SK-N-SH (cell line): Measurements from ENCODE around the gene HJV.

ENCODE experiments used
- CHD2 ChIP-seq: fragments of 150-350 bp; IDR thresholded peaks from 2 replicates; pipeline ENCODE4 v1.6.1; 2018; ENCODE audit warnings: low read length; ENCODE audit not compliant: partially characterized antibody
- EP300 ChIP-seq, 2 experiments: IDR thresholded peaks; 2 replicates each; pipeline versions ENCODE4 v1.4.0 to v1.6.1; 2012; ENCODE audit warnings: borderline replicate concordance in 1 of 2, low read depth in 1 of 2, low read length in 1 of 2
- EZH2phosphoT487 ChIP-seq: fragments of 200-600 bp; sonication (generic); IDR thresholded peaks from 2 replicates; pipeline ENCODE4 v1.6.1; 2017; ENCODE audit warnings: low read depth, mixed run types, mild to moderate bottlenecking, antibody characterized with exemption, moderate library complexity, borderline replicate concordance
- FOSL2 ChIP-seq: IDR thresholded peaks from 2 replicates; pipeline ENCODE4 v1.4.0; 2012; ENCODE audit warnings: low read depth, mild to moderate bottlenecking, moderate library complexity, borderline replicate concordance
- JUND ChIP-seq: IDR thresholded peaks from 2 replicates; pipeline ENCODE4 v1.4.0; 2012
- MXI1 ChIP-seq: IDR thresholded peaks from 2 replicates; pipeline ENCODE4 v1.6.1; 2012; ENCODE audit warnings: mild to moderate bottlenecking, low read depth, low read length, improper control_type of control experiment
- RXRA ChIP-seq: IDR thresholded peaks from 2 replicates; pipeline ENCODE4 v1.4.0; 2012; ENCODE audit warnings: low read depth, mild to moderate bottlenecking, borderline replicate concordance
- TCF12 ChIP-seq: IDR thresholded peaks from 2 replicates; pipeline ENCODE4 v1.4.0; 2012
- YY1 ChIP-seq: IDR thresholded peaks from 2 replicates; pipeline ENCODE4 v1.4.0; 2012; ENCODE audit warnings: low read depth, mild to moderate bottlenecking
- TF ChIP-seq, protein P1 (sequence below): fragments of 200-600 bp; sonication (generic); IDR thresholded peaks from 2 replicates; pipeline ENCODE4 v1.6.1; 2017; ENCODE audit warnings: antibody characterized with exemption, mild to moderate bottlenecking, moderate library complexity
- TF ChIP-seq, protein P2 (sequence below): IDR thresholded peaks from 2 replicates; pipeline ENCODE4 v1.4.0; 2012; ENCODE audit warnings: low read depth, borderline replicate concordance
- TF ChIP-seq, protein P3 (sequence below): IDR thresholded peaks from 2 replicates; pipeline ENCODE4 v1.4.0; 2012; ENCODE audit warnings: low read depth
- TF ChIP-seq, protein P4 (sequence below): fragments of 150-350 bp; IDR thresholded peaks from 2 replicates; pipeline ENCODE4 v1.6.1; 2017; ENCODE audit warnings: antibody characterized with exemption, low read length, low read depth, borderline replicate concordance
- TF ChIP-seq, protein P5 (sequence below): IDR thresholded peaks from 2 replicates; pipeline ENCODE4 v1.4.0; 2012; ENCODE audit warnings: low read depth, borderline replicate concordance

DNA sequence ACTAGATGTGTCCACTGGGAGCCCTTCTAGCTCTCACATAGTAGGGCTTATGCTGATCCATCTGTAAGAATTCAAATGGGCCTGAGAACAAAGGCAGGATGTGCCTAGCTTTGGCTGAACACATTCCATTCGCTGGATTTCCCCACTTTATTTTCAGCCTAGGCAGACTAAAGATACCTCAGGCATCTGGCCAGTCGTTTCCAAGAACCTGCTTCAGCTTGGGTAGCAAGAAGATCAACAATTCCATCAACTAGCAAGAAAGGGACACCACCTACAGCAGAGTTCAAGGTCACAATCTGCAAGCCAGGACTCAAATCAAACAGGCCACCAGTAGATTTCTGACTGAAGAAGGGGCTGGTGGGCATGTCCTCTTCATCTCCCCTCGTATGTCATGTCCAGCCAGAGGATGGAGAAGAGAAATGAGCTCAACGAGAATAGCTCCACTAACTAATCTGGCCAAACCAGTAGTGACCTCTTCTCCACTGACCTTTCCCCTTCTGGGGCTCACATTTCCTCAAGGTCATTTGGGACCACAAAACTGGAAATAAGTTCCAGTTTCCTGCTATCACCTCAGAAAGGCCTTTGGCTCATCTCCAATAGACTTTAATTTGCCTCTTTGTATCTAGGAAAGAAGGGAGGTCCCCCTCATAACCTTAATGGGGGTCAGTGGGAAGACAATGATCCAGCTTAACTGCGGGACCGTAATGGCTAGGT lies 39.4 kb downstream of the HJV start:
- TF ChIP-seq EZH2phosphoT487 (no peak), MXI1 (no peak), EP300 (IDR thresholded peaks at IDR 0.05; ENCODE audit: borderline replicate concordance in 1 of 2, low read depth in 1 of 2, low read length in 1 of 2) (no peak), RXRA (no peak), JUND (no peak), CHD2 (no peak), YY1 (no peak), FOSL2 (no peak), TCF12 (no peak)
- TF ChIP-seq, protein P1, sequence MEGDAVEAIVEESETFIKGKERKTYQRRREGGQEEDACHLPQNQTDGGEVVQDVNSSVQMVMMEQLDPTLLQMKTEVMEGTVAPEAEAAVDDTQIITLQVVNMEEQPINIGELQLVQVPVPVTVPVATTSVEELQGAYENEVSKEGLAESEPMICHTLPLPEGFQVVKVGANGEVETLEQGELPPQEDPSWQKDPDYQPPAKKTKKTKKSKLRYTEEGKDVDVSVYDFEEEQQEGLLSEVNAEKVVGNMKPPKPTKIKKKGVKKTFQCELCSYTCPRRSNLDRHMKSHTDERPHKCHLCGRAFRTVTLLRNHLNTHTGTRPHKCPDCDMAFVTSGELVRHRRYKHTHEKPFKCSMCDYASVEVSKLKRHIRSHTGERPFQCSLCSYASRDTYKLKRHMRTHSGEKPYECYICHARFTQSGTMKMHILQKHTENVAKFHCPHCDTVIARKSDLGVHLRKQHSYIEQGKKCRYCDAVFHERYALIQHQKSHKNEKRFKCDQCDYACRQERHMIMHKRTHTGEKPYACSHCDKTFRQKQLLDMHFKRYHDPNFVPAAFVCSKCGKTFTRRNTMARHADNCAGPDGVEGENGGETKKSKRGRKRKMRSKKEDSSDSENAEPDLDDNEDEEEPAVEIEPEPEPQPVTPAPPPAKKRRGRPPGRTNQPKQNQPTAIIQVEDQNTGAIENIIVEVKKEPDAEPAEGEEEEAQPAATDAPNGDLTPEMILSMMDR, result no peak
- TF ChIP-seq, protein P2, sequence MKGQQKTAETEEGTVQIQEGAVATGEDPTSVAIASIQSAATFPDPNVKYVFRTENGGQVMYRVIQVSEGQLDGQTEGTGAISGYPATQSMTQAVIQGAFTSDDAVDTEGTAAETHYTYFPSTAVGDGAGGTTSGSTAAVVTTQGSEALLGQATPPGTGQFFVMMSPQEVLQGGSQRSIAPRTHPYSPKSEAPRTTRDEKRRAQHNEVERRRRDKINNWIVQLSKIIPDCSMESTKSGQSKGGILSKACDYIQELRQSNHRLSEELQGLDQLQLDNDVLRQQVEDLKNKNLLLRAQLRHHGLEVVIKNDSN, result no peak
- TF ChIP-seq, protein P3, sequence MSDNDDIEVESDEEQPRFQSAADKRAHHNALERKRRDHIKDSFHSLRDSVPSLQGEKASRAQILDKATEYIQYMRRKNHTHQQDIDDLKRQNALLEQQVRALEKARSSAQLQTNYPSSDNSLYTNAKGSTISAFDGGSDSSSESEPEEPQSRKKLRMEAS, result no peak
- TF ChIP-seq, protein P4, sequence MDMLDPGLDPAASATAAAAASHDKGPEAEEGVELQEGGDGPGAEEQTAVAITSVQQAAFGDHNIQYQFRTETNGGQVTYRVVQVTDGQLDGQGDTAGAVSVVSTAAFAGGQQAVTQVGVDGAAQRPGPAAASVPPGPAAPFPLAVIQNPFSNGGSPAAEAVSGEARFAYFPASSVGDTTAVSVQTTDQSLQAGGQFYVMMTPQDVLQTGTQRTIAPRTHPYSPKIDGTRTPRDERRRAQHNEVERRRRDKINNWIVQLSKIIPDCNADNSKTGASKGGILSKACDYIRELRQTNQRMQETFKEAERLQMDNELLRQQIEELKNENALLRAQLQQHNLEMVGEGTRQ, result no peak
- TF ChIP-seq, protein P5, sequence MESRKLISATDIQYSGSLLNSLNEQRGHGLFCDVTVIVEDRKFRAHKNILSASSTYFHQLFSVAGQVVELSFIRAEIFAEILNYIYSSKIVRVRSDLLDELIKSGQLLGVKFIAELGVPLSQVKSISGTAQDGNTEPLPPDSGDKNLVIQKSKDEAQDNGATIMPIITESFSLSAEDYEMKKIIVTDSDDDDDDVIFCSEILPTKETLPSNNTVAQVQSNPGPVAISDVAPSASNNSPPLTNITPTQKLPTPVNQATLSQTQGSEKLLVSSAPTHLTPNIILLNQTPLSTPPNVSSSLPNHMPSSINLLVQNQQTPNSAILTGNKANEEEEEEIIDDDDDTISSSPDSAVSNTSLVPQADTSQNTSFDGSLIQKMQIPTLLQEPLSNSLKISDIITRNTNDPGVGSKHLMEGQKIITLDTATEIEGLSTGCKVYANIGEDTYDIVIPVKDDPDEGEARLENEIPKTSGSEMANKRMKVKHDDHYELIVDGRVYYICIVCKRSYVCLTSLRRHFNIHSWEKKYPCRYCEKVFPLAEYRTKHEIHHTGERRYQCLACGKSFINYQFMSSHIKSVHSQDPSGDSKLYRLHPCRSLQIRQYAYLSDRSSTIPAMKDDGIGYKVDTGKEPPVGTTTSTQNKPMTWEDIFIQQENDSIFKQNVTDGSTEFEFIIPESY, result no peak
